Measurements from ENCODE around the gene CDC42BPB.
"Not testable (repeated sequence)": the region's sequence is repeated elsewhere in the genome, so short reads cannot be mapped to it uniquely, and the experiment has no call there.

CDC42BPB gene

GRCh38 chr14:102927346-102927877 lies 129.9 kb downstream of the CDC42BPB start:
- no peak for DNase-seq (ENCODE audit: low read depth)

- not testable (repeated sequence) for DNase-seq (ENCODE audit: low read depth)
These were observed 130.5 kb downstream of the CDC42BPB start for GRCh38 chr14:102926840-102927239.

- no peak for DNase-seq (ENCODE audit: low read depth)
These were observed 131.2 kb downstream of the CDC42BPB start for GRCh38 chr14:102926104-102926503.

- DNase-seq (ENCODE audit: low read depth) = no peak
These were observed 131.7 kb downstream of the CDC42BPB start for GRCh38 chr14:102925646-102926045.

DNA sequence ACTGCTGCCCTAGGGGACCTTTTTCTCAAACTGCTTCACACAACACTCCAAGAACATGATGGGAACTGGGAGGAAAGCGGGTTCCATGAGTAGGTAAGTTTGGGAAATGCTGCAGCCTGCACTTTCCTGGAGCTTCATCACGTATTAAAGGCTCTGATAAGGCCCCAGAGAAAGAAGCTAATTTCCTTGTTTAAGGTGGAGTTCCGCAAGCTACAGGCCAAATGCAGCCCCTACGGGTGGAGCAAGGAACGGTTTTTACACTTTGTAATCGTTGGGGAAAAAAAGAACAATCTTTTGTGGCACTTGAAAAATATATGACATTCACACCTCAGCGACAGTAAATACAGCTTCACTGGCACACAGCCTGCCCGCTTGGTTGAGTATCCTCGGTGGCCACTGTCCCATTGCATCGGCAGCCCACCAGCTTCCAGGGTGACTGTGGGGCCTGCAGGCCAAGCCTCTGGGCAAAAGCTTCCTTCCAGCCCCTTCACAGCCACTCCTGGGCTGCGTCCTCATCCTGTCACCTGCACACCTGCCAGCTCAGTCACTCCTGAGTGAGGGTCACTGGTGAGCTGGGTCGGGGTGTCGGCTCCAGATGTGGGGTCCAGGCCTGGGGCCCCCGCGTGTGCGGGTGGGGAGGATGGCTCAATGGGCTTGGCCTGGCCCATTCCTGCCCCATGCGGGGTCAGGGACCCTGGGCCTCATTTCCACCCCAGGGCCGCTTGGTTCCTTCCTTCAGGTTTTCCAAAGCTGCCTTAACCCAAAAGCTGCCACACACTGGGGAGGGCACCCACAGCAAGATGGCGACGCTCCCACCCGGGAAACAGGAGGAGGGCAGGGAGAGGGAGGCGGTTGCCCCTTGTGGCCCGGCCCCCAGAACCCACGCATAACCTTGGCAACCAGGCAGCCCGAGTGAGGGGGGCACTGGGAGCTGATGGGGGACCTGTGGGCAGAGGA lies 132.4 kb downstream of the CDC42BPB start:
- no peak for DNase-seq (ENCODE audit: low read depth)

DNA sequence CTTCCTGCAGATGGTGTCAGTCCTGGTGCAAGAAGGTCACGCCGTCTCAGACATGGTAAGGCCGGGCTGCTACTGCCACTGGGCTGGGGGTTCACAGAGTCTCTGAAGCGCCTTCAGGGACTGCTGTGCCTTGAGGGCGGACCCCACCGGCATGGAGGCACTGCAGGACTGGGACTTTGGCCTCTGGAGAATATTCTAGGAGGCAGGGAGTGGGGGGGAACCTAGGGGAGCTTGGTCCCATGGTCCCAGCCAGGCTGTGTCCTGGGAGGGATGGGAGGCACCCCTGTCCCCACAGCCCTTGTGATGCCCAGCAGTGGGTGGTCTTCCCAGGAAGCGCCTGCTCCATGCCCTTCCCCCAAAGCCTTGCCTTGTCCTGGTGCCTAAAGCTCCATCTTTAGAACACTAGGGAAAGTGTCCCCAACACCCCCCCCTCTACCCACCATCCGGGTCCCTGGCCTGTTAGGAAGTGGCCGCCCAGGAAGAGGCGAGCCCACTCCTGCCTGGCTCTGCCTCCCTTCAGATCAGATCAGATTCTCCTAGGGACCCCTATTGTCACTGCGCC lies 133.3 kb downstream of the CDC42BPB start:
- no peak for DNase-seq (ENCODE audit: low read depth)

DNA sequence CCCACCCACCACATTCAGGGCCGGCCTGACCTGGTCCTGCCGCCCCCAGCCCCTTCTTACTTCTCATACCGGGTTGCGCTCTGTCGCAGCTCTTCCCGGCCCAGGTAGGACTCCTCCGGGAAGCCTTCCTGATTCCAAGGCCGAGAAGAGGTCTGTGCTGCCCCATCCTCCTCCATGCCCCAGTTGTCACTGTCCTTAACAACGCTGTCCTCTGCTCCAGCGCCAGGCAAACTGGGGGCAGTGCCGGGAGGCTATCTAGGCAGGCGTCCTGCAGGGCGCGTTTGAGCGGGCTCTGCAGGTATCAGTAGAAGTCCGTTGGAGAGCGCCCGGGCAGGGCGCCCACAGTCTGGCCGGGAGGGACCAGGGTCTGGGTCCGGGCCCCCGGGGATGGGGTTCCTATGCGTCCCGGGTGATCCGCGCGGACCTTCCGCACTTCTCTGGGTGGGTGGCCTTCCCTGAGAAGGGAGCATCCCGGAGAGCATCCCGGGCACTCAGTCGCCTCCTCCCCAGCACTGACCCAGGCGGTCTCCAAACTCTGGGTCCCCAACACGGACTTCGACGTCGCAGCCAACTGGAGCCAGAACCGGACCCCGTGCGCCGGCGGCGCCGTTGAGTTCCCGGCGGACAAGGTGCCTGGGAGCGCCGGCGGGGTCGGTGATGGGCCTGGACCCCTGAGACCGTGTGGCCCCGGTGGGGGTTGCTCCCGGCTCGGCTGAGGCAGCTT lies 134.0 kb downstream of the CDC42BPB start:
- DNase-seq (ENCODE audit: low read depth) = no peak

- no peak for DNase-seq (ENCODE audit: low read depth)
These were observed 134.7 kb downstream of the CDC42BPB start, which contains the start of gene AMN for GRCh38 chr14:102922490-102923200. AMN (plus strand) TSS chr14:102922663; CDS start chr14:102922689, 26 bp downstream.

GRCh38 chr14:102920998-102921304 lies 136.4 kb downstream of the CDC42BPB start:
- DNase-seq (ENCODE audit: low read depth) = no peak

GRCh38 chr14:102920273-102920997 lies 136.9 kb downstream of the CDC42BPB start:
- no peak for DNase-seq (ENCODE audit: low read depth)

DNA sequence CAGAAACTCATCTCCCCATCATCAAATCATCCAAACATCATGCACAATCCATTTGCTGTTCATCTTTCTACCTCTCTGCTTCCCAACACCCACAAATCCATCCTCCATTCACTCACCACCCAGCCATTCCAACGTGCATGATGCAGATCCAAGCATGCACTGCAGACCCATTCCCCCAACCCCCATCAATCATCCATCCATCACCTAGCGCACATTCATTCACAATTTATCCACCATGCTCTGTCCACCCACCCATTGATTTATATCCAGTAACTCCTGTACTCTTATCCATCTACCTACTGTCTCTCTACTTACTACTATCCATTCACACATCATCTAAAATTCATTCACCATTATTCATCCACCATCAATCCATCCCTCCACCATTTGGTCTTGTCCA lies 138.9 kb downstream of the CDC42BPB start:
- DNase-seq (ENCODE audit: low read depth) = no peak

GRCh38 chr14:102917469-102918211 lies 139.7 kb downstream of the CDC42BPB start:
- DNase-seq (ENCODE audit: low read depth) = peak; percentile 39

- no peak for DNase-seq (ENCODE audit: low read depth)
These were observed 140.3 kb downstream of the CDC42BPB start for GRCh38 chr14:102917056-102917385.

DNA sequence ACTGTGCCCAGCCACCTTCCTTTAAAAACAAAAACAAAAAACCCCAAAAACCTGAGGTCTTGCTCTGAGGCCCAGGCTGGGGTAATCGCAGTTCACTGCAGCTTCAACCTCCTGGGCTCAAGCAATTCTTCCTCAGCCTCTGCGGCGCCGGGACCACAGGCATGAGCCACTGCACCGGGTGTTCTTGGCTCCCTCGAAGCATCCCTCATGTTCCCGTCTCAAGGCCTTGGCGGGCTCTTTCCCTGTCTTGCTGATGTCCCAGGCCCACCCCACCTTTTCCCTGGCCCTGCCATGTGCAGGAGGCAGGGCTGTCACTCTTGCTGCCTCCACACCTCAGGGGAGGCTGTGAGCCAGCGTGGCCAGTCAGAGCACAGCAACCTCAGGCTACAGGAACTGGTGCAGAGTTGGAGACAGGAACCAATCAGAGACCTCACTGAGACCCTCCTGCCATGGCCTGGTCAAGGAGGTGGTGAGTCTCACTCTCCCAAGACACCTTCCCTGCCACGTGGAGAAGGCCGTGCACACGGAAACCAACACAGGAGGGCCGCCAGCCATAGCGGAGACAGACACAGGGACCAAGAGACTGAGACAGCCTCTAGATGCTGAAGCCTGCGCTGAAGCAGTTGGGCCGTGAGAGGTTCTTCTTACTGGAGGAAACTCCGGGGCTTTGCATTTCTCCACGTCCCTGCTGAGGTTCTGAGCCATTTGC lies 140.8 kb downstream of the CDC42BPB start:
- DNase-seq (ENCODE audit: low read depth) = no peak

GRCh38 chr14:102915292-102916110 lies 141.8 kb downstream of the CDC42BPB start:
- DNase-seq (ENCODE audit: low read depth) = no peak

DNA sequence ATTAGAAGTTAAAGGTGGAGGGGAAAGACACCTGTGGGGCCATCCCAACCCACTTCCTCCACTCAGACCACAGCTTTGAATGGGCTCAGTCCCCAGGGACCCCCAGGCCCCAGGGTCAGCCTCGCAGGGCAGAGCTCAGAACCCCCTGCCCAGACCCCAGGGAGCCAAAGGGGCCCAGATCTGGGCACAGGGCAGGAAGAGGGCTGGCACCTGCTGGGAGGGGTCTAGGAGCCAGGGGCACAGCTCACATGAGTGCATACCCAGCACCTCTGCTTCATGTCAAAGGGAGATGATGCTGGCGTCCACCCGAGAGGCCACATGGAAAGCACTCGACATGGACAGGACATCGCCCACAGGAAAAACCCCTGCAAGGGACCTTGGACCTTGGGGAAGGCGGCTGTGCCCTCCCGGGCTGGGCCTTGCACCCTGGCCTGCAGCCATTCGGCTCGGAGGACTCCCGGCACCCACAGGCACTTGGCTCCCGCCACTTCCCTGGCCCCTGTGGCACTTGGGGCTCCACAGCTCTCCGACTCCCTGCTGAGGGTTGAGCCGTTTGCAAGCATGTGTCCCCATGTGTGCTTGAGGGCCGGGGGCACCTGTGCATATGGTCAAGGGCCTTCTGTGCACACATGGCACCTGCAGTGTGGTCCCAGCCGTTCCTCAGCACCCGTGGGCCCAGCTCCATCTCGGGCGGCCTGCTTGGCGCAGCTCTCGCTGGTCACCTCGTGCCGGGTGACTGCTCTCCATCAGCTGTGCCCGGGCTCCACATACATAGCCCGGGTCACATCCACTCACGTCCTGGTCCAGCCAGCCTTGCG lies 142.7 kb downstream of the CDC42BPB start:
- DNase-seq (ENCODE audit: low read depth) = no peak

DNA sequence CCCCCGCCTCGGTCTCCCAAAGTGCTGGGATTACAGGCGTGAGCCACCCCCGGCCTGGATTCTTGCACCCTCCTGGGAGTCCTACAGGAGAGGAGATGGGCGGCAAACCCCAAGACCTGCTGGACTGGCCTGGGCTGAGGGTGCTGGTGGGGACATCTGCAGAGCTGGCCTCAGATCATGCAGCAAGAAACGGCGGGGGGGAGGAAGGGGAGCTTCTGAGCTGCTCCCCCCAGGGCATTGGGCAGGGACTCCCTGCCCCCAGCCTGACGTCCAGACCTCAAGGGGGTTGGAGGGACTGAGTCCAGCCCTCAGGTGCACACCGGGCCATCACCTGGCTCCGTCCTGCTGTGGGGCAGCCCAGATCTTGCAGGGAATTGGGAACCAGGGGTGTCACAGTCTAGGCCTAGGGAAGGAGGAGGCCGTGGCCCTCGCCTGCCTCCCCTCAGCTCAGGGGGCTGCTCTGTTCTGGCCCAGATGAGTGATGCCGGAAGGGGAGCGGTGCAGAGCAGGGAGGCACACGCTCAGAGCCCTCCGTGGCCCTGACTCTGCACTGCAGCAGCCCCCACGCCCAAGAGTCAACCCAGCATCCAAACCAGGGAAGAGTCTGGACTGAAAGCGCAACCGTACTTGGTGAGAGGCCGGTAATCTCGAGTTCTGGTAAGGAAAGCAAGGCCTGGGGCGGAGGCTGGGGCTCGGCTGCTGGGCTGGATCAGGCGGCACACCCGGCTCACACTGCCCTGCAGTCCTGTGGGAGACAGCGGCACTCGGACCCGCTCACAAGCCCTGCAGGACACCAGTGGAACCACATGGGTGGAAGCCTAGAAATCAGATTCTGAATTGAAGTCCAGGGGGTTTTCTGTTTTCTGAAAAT lies 143.8 kb downstream of the CDC42BPB start:
- DNase-seq (ENCODE audit: low read depth) = no peak

Data from activated gamma-delta T cell treated with anti-CD3 and anti-CD28 coated beads, Interleukin-2, amount 50 U/mL, for 16 hours (primary cell).